NOMO-1 treated with DMSO at 0.1 percent for 48 hours (cell line): Measurements from ENCODE around the gene CHSY1.

Source experiments
- DNase-seq: peaks from one replicate; lab custom pipeline; 2025; ENCODE audit not compliant: unreplicated experiment; lab: John Stamatoyannopoulos, UW

Gene CHSY1

GRCh38 chr15:101173233-101174119, 78.4 kb downstream of the CHSY1 start:
- DNase-seq: no peak

GRCh38 chr15:101172501-101173071, 79.3 kb downstream of the CHSY1 start:
- DNase-seq: no peak

- no peak for DNase-seq
Measured at GRCh38 chr15:101171954-101172353, 79.9 kb downstream of the CHSY1 start.

- DNase-seq: no peak
Measured at GRCh38 chr15:101170568-101171350, 81.1 kb downstream of the CHSY1 start.

GRCh38 chr15:101169495-101170071, 82.3 kb downstream of the CHSY1 start:
- no peak for DNase-seq

GRCh38 chr15:101168898-101169494, 82.9 kb downstream of the CHSY1 start:
- no peak for DNase-seq

- no peak for DNase-seq
Measured at GRCh38 chr15:101168463-101168824, 83.4 kb downstream of the CHSY1 start.

GRCh38 chr15:101167753-101168462, 83.9 kb downstream of the CHSY1 start:
- peak; percentile 30 for DNase-seq

- DNase-seq: no peak
Measured at GRCh38 chr15:101167411-101167752, 84.5 kb downstream of the CHSY1 start.

GRCh38 chr15:101165905-101166471, 85.9 kb downstream of the CHSY1 start:
- DNase-seq: no peak

GRCh38 chr15:101162701-101163483, 89.0 kb downstream of the CHSY1 start:
- no peak for DNase-seq

GRCh38 chr15:101161656-101162055, 90.2 kb downstream of the CHSY1 start:
- no peak for DNase-seq

- no peak for DNase-seq
Measured at GRCh38 chr15:101159936-101160815, 91.7 kb downstream of the CHSY1 start.

GRCh38 chr15:101159096-101159935, 92.5 kb downstream of the CHSY1 start:
- DNase-seq: no peak

GRCh38 chr15:101158166-101159095, 93.4 kb downstream of the CHSY1 start:
- DNase-seq: no peak

GRCh38 chr15:101157721-101158120, 94.1 kb downstream of the CHSY1 start:
- no peak for DNase-seq
